ENCODE results near the gene OR7C1.
"Not testable (repeated sequence)": the region's sequence is repeated elsewhere in the genome, so short reads cannot be mapped to it uniquely, and the experiment has no call there.

The OR7C1 gene

GRCh38 chr19:14835011-14835410 lies at the start of gene OR7C1, which contains the start of gene OR7A5:
OR7C1 (minus strand) TSS chr19:14835185; CDS start chr19:14800136, 35,049 bp downstream.
OR7A5 (minus strand) TSS chr19:14835185; CDS start chr19:14828241, 6,944 bp downstream.
- no peak for DNase-seq (ENCODE audit: low read depth)

- DNase-seq (ENCODE audit: low read depth): no peak
Observed at GRCh38 chr19:14871619-14872230, 36.7 kb upstream of the OR7C1 start.

- no peak for DNase-seq (ENCODE audit: low read depth)
Observed at GRCh38 chr19:14868497-14868896, 33.5 kb upstream of the OR7C1 start.

GRCh38 chr19:14848822-14849221 lies 13.8 kb upstream of the OR7C1 start, which contains the start of gene OR7A10:
OR7A10 (minus strand) TSS chr19:14848922; CDS start chr19:14841877, 7,045 bp downstream.
- DNase-seq (ENCODE audit: low read depth): no peak

- no peak for DNase-seq (ENCODE audit: low read depth)
Observed at GRCh38 chr19:14843578-14843977, 8.6 kb upstream of the OR7C1 start.

DNA sequence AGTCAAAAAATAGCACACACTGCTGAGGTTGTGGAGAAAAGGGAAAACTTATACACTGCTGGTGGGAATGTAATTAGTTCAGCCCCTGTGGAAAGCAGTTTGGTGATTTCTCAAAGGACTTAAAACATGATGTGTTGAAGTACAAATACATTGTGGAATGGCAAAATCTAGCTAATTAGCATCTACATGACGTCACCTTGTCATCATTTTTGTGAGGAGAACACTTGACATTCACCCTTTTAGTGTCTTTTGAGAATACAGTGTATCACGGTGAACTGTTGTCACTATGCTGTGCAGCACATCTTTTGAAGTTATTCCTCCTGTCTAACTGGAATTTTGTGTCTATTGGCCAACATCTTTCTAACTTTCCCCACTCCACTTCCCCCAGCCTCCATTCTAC lies 8.2 kb upstream of the OR7C1 start:
- no peak for DNase-seq (ENCODE audit: low read depth)

- no peak for DNase-seq (ENCODE audit: low read depth)
Observed at GRCh38 chr19:14840206-14840605, 5.2 kb upstream of the OR7C1 start.

GRCh38 chr19:14837391-14837790 lies 2.4 kb upstream of the OR7C1 start:
- DNase-seq (ENCODE audit: low read depth): no peak

DNA sequence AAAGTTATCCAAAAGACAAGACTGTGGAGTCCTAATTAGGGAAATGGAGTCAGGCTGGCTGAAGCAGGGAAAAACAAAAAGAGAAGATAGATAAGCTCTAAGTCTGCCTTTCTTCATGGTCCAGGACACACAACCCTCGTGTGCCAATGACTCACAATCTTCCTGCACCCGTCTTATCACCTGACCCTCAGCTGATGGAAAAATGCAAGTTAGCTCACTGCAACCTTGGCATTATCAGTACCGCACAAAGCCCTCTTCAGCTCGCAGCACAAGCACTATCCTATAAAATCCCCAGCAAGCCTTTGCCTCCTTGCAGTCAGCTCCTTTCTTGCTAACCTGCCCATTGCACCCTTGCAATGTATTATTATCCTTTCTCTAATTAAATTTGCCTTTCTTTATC lies 4.3 kb downstream of the OR7C1 start:
- DNase-seq (ENCODE audit: low read depth): no peak

- DNase-seq (ENCODE audit: low read depth): no peak
Observed at GRCh38 chr19:14826006-14826405, 9.0 kb downstream of the OR7C1 start.

- no peak for DNase-seq (ENCODE audit: low read depth)
Observed at GRCh38 chr19:14821937-14822336, 13.0 kb downstream of the OR7C1 start.

DNA sequence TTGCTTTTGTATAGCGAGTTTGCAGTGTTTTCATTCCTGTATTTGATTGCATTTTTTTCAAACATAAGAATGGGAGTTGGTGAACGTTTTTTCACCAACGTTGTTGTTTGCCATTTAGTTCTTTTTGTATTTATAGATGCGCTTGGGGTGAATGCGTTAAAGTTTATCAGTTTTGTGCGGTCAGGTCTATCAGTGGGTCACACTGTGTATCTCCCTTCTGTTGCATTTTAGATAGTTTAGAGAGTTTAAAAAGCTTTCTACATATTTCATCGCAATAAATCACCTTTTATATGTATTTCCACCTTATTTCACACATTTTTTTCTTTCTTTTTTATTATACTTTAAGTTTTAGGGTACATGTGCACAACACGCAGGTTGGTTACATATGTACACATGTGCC lies 16.4 kb downstream of the OR7C1 start:
- DNase-seq (ENCODE audit: low read depth): no peak

DNA sequence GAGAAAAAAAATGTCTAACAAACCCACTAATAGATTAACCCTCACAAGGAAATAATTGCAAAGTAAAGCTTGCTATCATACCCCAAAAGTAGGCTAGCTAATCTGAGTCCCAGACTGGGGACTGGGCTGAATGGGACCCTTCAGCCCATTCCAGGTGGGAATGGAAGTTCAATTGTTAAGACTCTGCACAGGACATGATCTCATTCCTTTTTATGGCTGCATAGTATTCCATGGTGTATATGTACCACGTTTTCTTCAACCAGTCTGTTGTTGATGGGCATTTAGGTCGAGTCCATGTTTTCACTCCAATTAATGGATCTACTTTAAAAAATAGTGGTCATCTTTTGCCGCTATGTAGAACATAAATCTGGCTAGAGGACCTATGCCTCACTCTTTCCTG lies 17.9 kb downstream of the OR7C1 start:
- no peak for DNase-seq (ENCODE audit: low read depth)

DNA sequence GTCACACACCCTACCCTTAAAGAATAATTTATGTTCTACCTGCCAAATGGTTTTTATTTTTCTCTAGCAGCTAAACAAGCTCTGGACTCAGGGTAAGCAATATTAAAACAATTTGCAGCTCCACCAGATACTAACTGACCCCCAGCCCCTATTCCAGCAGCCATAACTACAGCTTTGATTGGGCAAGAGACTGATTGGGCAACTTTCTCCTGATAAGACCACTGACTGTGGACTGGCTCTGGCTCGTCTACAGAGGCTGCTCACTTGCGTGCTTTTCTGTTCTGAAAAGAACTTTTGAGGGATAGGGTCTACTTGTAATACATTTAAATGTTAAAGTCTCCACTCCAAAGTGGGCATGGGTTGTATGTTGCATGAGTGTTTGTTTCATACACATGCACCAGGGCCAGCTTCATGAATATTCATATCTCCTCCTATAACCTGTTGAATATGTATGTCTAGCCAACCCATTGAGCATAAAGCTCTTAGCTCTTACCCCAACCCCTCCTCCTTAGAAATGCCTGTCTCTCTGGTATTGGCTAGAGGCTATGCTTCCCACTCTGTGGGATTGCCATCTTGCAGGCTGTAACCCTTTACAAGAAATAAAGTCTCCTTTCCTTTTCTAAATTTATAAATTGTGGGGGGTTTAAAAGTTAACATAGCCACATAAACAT lies 19.9 kb downstream of the OR7C1 start:
- DNase-seq (ENCODE audit: low read depth): no peak

DNA sequence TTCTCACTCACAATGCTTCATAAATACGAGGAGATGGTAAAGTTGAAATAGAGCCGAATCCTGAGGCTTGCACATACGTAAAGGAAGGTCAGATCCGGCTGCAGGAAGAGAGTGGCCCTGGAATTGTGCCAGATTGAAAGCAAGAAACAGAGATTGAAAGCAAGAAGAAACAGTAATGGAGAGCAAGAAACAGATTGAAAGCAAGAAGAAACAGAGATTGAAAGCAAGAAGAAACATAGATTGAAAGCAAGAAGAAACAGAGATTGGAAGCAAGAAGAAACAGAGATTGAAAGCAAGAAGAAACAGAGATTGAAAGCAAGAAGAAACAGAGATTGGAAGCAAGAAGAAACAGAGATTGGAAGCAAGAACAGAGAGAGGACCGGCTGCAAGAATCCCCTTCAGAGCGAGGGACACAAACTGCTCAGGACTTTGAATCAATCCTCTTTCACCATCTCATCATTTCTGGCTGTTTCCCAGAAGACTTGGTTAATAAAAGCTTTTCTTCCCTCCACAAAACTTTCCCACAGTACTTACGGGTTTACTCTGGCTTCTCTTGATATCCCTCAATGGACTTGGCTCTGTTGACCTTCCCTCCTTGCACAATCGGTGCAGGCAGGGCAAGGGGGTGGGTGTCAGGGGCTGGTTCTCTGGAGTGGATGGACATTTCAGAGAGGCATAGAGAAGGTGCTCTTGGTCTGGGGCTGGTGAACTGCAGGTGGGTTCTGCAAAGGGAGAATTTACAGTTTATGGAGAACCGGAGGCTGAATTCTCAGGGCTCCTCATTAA lies 25.5 kb downstream of the OR7C1 start:
- DNase-seq (ENCODE audit: low read depth): no peak

DNA sequence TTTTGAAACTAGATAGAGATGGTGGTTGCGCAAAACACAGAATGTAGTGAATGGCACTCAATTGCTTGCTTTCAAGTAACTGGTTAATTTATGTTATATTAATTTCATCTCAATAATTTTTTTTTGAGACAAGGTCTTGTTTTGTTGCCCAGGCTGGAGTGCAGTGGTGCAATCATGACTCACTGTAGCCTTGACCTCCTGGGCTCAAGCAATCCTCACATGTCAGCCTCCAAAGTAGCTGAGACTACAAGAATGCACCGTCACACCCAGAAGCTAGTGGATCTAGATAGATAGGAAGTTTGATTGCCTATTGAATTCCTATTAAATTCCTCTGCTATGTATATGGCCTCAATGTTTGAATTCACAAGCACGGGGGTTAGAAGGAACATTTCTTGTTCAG lies 30.2 kb downstream of the OR7C1 start:
- no peak for DNase-seq (ENCODE audit: low read depth)

DNA sequence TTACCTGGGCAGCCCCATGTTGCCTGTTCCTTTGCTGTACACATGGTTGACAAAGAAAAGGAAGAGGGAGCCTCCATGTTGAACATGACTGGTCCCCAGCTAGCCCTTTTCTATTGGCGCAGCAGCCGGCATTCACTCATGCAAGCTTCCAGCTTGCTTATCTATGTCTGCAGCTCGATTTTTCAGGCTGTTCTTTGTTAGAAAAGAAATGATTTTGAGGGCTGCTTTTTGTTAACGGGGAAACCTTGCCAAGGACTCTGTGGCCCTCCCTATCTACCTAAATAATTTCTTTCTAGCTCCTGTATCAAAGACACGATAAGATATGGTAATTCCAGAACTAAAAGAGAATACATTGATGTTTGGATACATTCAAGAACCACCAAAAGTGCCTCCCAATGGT lies 36.2 kb downstream of the OR7C1 start:
- no peak for DNase-seq (ENCODE audit: low read depth)

GRCh38 chr19:14796021-14796420 lies 39.0 kb downstream of the OR7C1 start:
- no peak for DNase-seq (ENCODE audit: low read depth)

DNA sequence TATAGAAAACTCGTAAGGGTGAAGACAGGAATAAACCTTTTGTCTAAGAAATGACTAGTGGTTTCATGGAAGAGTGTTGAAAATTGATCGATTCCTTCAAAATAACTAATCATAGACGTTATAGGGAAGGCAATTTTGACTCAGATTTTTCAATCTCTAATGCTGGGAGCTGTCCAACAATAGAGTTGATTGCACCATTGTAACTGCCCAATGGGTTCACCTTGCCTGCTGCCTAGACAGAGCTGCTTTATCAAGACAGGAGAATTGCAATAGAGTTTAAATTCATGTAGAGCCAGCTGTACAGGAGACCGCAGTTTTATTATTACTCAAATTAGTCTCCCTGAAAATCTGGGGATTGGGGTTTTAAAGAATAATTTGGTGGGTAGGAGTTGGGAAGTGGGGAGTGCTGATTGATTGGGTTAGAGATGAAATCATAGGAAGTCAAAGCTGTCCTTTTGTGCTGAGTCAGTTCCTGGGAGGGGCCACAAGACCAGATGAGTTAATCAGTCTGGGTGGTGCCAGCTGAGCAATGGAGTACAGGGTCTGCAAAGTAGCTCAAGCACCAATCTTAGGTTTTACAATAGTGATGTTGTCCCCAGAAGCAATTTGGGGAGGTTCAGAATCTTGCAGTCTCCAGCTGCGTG lies 39.8 kb downstream of the OR7C1 start:
- no peak for DNase-seq (ENCODE audit: low read depth)

GRCh38 chr19:14792250-14792649 lies 42.7 kb downstream of the OR7C1 start:
- DNase-seq (ENCODE audit: low read depth): not testable (repeated sequence)

DNA sequence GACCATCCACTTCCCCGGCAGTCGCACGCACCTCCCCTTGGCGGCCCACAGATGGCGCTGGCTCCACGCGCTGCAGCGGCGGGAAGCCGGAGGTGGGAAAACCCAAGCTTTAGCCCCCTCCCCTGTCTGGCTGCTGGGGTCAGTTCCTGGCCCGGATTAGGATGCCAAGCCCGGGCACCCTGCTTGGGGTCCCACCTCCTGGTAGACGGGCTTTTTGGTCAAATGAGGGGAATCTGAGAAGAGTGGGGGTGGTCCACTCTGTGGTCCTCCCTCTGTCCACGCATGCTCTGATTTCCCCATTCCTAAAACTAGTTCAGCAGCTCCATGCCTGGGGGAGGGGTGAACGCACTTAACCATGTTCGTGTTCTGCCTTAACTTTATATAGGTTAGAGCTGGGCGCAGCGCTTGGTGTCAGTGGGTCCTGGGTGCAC lies 48.5 kb downstream of the OR7C1 start:
- no peak for DNase-seq (ENCODE audit: low read depth)

DNA sequence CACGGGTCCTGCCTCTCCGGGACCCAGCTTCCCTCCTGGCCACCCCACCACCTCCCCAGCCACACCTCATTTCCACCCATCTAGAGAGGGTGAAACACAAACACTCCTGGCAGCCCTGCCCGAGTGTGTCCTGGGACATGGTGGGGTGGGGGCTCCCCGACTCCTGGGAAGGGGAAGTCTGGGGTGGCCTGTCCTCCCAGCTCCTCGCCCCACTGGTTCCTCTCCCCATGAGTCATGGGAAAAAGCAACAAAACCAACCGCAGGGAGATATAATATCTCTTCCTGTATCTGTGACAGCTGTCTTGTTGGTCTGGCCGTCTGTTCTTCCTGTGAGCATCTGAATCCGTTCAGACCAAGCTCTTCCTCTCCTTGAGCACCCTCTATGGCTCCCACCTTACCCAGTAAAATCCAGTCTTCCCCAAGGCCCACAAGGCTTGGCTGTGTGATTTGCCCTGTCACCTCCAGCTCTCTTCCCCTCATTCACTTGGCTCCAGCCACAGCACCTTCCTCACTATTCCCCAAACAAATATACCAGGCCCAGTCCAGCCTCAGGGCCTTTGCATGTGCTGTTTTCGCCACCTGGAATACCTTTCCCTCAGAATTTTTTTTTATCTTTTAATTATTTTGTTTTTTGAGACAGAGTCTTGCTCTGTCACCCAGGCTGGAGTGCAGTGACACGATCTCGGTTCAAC lies 49.7 kb downstream of the OR7C1 start:
- DNase-seq (ENCODE audit: low read depth): not testable (repeated sequence)

All from stimulated activated CD8-positive, alpha-beta memory T cell treated with anti-CD3 and anti-CD28 coated beads, Interleukin-15, amount 100 ng/mL, for 1 hour (primary cell).